Measurements from ENCODE around the gene C2CD2.

GRCh38 chr21:41958886-41959563, 5.2 kb upstream of the C2CD2 start:
- no peak for TF ChIP-seq TAF1 (IDR thresholded peaks at IDR 0.05; ENCODE audit: low read depth, low read length)
- TF ChIP-seq POU2F2 (IDR thresholded peaks at IDR 0.05; ENCODE audit: low read depth, low read length): no peak
- TF ChIP-seq SPI1 (IDR thresholded peaks at IDR 0.05; ENCODE audit: low read depth, low read length): no peak
- no peak for TF ChIP-seq POLR2A (IDR thresholded peaks at IDR 0.05; ENCODE audit: low read depth, low read length)

All from GM12891 (cell line).